CD4-positive, alpha-beta memory T cell (primary cell): ENCODE measurements around the gene PDE2A. TPM values are rescaled to one million over a fixed set of nuclear protein-coding genes. Genes with fewer than 3 reads are reported as not detected.
A peak's percentile ranks its signal among the peaks of the same experiment; 100 is the strongest.

ENCODE experiments used
- CTCF ChIA-PET: fragments of 350-600 bp; sonication (Branson Sonifier 250); formaldehyde crosslinking; loops from one replicate; lab custom pipeline; 2021; ENCODE audit warnings: inconsistent platforms; ENCODE audit not compliant: partially characterized antibody; lab: Charles Lee
- POLR2A ChIA-PET: fragments of 350-600 bp; sonication (Branson Sonifier 250); formaldehyde crosslinking; loops from one replicate; lab custom pipeline; 2021; ENCODE audit not compliant: partially characterized antibody; lab: Charles Lee
- DNase-seq, 5 donors: peaks; one replicate each; pipeline versions ENCODE4 v3.0.0 to v3.0.0-alpha.2; 2020 to 2022; ENCODE audit warnings: mixed read lengths in 1 of 5
- H3K27ac ChIP-seq: one replicate; pipeline ENCODE4 v1.7.0; 2013; ENCODE audit warnings: low read depth, low read length
- H3K27me3 ChIP-seq: 2 replicates; pipeline ENCODE4 v1.7.0; 2013; ENCODE audit warnings: mild to moderate bottlenecking, low read length, moderate library complexity; ENCODE audit not compliant: insufficient read depth
- H3K36me3 ChIP-seq: 2 replicates; pipeline ENCODE4 v1.7.0; 2013; ENCODE audit warnings: mild to moderate bottlenecking, low read length, moderate library complexity; ENCODE audit not compliant: insufficient read depth
- H3K4me1 ChIP-seq: 2 replicates; pipeline ENCODE4 v1.7.0; 2013; ENCODE audit warnings: mild to moderate bottlenecking, low read length, moderate library complexity; ENCODE audit not compliant: insufficient read depth
- H3K4me3 ChIP-seq, 2 donors: one replicate each; pipeline ENCODE4 v1.7.0; 2013; ENCODE audit warnings: low read length in 2 of 2, mild to moderate bottlenecking in 1 of 2
- H3K9me3 ChIP-seq, 2 donors: one replicate each; pipeline ENCODE4 v1.7.0; 2013; ENCODE audit warnings: low read length in 2 of 2, control low read depth in 1 of 2; ENCODE audit not compliant: control insufficient read depth in 1 of 2
- H3K27ac Mint-ChIP-seq, 7 donors: one replicate each; pipeline ENCODE4 v1.8.0; 2020 to 2021; ENCODE audit warnings: mixed read lengths in 7 of 7, mild to moderate bottlenecking in 6 of 7, inconsistent platforms in 3 of 7, moderate library complexity in 3 of 7
- H3K27me3 Mint-ChIP-seq, 2 donors: one replicate each; pipeline ENCODE4 v1.8.0; 2020 to 2021; ENCODE audit warnings: mixed read lengths in 2 of 2
- H3K36me3 Mint-ChIP-seq, 2 donors: one replicate each; pipeline ENCODE4 v1.8.0; 2020 to 2021; ENCODE audit warnings: mixed read lengths in 2 of 2, inconsistent platforms in 1 of 2, mild to moderate bottlenecking in 1 of 2
- H3K4me1 Mint-ChIP-seq, 4 donors: one replicate each; pipeline ENCODE4 v1.8.0; 2020 to 2021; ENCODE audit warnings: mixed read lengths in 4 of 4, mild to moderate bottlenecking in 1 of 4
- H3K4me3 Mint-ChIP-seq, 8 donors: one replicate each; pipeline ENCODE4 v1.8.0; 2020 to 2021; ENCODE audit warnings: mixed read lengths in 8 of 8, mild to moderate bottlenecking in 7 of 8, moderate library complexity in 6 of 8, inconsistent platforms in 3 of 8
- H3K9me3 Mint-ChIP-seq, 8 donors: one replicate each; pipeline ENCODE4 v1.8.0; 2020 to 2021; ENCODE audit warnings: mixed read lengths in 8 of 8, mild to moderate bottlenecking in 5 of 8, inconsistent platforms in 3 of 8, moderate library complexity in 1 of 8
- intact Hi-C: fragments of 100-400 bp; cut with micrococcal nuclease; formaldehyde crosslinking; loops from one replicate; pipeline ENCODE4 v1.15.1; 2023
- polyA plus RNA-seq, 2 donors: library from polyadenylated mRNA; unstranded; fragments of 300-500 nt; fragmentation: Illumina TruSeq; gene quantifications; one replicate each; pipeline ENCODE4 v1.2.3, GENCODE V29; 2021
- total RNA-seq, 2 experiments: library from RNA; stranded (reverse); gene quantifications; one replicate each; pipeline ENCODE4 v1.2.3, GENCODE V29; 2021

Gene PDE2A
- total and polyA plus RNA-seq, 4 experiments from 2014 or later, result 0.11 to 1.7 (median 0.98) TPM

- POLR2A ChIA-PET, result no interaction called here
- Mint-ChIP-seq H3K27ac (peak overlapping the region in 1 of 7 donors; percentile 52), H3K9me3 (no peaks in the 10 kb centered on the region), H3K4me3 (no peak overlapping the region), H3K36me3 (no peaks in the 10 kb centered on the region), H3K4me1 (peaks cover 0 to 9% (median 0%) of the 10 kb centered on the region in 4 donors), H3K27me3 (peaks cover 2 to 3% of the 10 kb centered on the region in 2 donors)
- H3K36me3 ChIP-seq, result no peaks in the 10 kb centered on the region
- H3K4me1 ChIP-seq, result no peaks in the 10 kb centered on the region
- CTCF ChIA-PET, result interaction anchor here (2.5 kb wide), 1 partner anchor 175 kb away, joined by 10 read pairs; no protein-coding TSS in a partner anchor
- intact Hi-C loops, result no loop called here
- H3K4me3 ChIP-seq, result no peak overlapping the region
- H3K27ac ChIP-seq, result no peak overlapping the region
- H3K27me3 ChIP-seq, result peaks cover 3% of the 10 kb centered on the region
- no peaks in the 10 kb centered on the region for H3K9me3 ChIP-seq
- DNase-seq, result no peak
These were observed 27.8 kb downstream of the PDE2A start for GRCh38 chr11:72646472-72646871.

GRCh38 chr11:72646024-72646423, 28.2 kb downstream of the PDE2A start:
- H3K36me3 ChIP-seq, result no peaks in the 10 kb centered on the region
- Mint-ChIP-seq H3K4me3 (no peak overlapping the region), H3K9me3 (no peaks in the 10 kb centered on the region), H3K4me1 (peaks cover 0 to 9% (median 0%) of the 10 kb centered on the region in 4 donors), H3K27ac (no peak overlapping the region), H3K36me3 (no peaks in the 10 kb centered on the region), H3K27me3 (peaks cover 2 to 3% of the 10 kb centered on the region in 2 donors)
- H3K27me3 ChIP-seq, result peaks cover 8% of the 10 kb centered on the region
- no peak overlapping the region for H3K4me3 ChIP-seq
- no peaks in the 10 kb centered on the region for H3K4me1 ChIP-seq
- H3K27ac ChIP-seq, result no peak overlapping the region
- ChIA-PET CTCF (interaction anchor here (2.5 to 3.0 kb wide), 2 partner anchors 59 to 175 kb away, joined by 10 to 32 read pairs; no protein-coding TSS in a partner anchor), POLR2A (no interaction called here)
- DNase-seq, result no peak
- H3K9me3 ChIP-seq, result no peaks in the 10 kb centered on the region
- intact Hi-C loops, result no loop called here

- H3K4me3 ChIP-seq, result no peak overlapping the region
- intact Hi-C loops, result loop anchor here (1.0 kb wide), 3 partner anchors 58 to 172 kb away; no protein-coding TSS in a partner anchor
- H3K36me3 ChIP-seq, result no peaks in the 10 kb centered on the region
- Mint-ChIP-seq H3K36me3 (no peaks in the 10 kb centered on the region), H3K9me3 (no peaks in the 10 kb centered on the region), H3K27ac (peak overlapping the region in 1 of 7 donors; percentile 12), H3K4me3 (peak overlapping the region; percentile 10 to 81 (median 48)), H3K27me3 (peaks cover 2 to 3% of the 10 kb centered on the region in 2 donors), H3K4me1 (peaks cover 0 to 9% (median 0%) of the 10 kb centered on the region in 4 donors)
- H3K27ac ChIP-seq, result no peak overlapping the region
- CTCF ChIA-PET, result interaction anchor here (0.9 to 3.0 kb wide), 11 partner anchors 8 to 172 kb away, joined by 3 to 32 read pairs (median 4); no protein-coding TSS in a partner anchor
- DNase-seq, result no peak
- peaks cover 11% of the 10 kb centered on the region for H3K27me3 ChIP-seq
- H3K4me1 ChIP-seq, result no peaks in the 10 kb centered on the region
- POLR2A ChIA-PET, result interaction anchor here (1.0 kb wide), 1 partner anchor 56 kb away, joined by 3 read pairs; no protein-coding TSS in a partner anchor
- H3K9me3 ChIP-seq, result no peaks in the 10 kb centered on the region
These were observed 30.7 kb downstream of the PDE2A start for GRCh38 chr11:72643547-72643946.

GRCh38 chr11:72642884-72643522, 31.2 kb downstream of the PDE2A start:
- H3K36me3 Mint-ChIP-seq, result no peaks in the 10 kb centered on the region
- Histone ChIP-seq H3K27ac (no peak overlapping the region), H3K36me3 (no peaks in the 10 kb centered on the region), H3K9me3 (no peaks in the 10 kb centered on the region), H3K4me1 (no peaks in the 10 kb centered on the region), H3K4me3 (peak overlapping the region in 1 of 2 donors; percentile 47), H3K27me3 (peaks cover 11% of the 10 kb centered on the region)
- H3K4me3 Mint-ChIP-seq, result peak overlapping the region in 5 of 8 donors; percentile 10 to 76 (median 47)
- H3K9me3 Mint-ChIP-seq, result no peaks in the 10 kb centered on the region
- intact Hi-C loops, result loop anchor here (1.0 kb wide), 3 partner anchors 58 to 172 kb away; no protein-coding TSS in a partner anchor
- CTCF ChIA-PET, result interaction anchor here (0.9 to 3.0 kb wide), 11 partner anchors 8 to 171 kb away, joined by 3 to 32 read pairs (median 4); no protein-coding TSS in a partner anchor
- POLR2A ChIA-PET, result interaction anchor here (1.0 kb wide), 1 partner anchor 55 kb away, joined by 3 read pairs; no protein-coding TSS in a partner anchor
- H3K27ac Mint-ChIP-seq, result no peak overlapping the region
- DNase-seq, result peak in 4 of 5 donors; percentile 66 to 75 (median 67)
- H3K4me1 Mint-ChIP-seq, result peaks cover 0 to 9% (median 0%) of the 10 kb centered on the region in 4 donors
- H3K27me3 Mint-ChIP-seq, result peaks cover 3% of the 10 kb centered on the region in 2 donors

GRCh38 chr11:72642043-72642883, 32.0 kb downstream of the PDE2A start:
- ChIA-PET POLR2A (interaction anchor here (1.0 kb wide), 1 partner anchor 54 kb away, joined by 3 read pairs; no protein-coding TSS in a partner anchor), CTCF (interaction anchor here (1.0 to 2.8 kb wide), 4 partner anchors 30 to 171 kb away, joined by 3 to 14 read pairs (median 3); no protein-coding TSS in a partner anchor)
- Histone ChIP-seq H3K4me3 (peak overlapping the region in 1 of 2 donors; percentile 47), H3K27me3 (peaks cover 11% of the 10 kb centered on the region), H3K9me3 (no peaks in the 10 kb centered on the region), H3K4me1 (no peaks in the 10 kb centered on the region), H3K27ac (no peak overlapping the region), H3K36me3 (no peaks in the 10 kb centered on the region)
- Mint-ChIP-seq H3K36me3 (no peaks in the 10 kb centered on the region), H3K27me3 (peaks cover 3 to 7% of the 10 kb centered on the region in 2 donors), H3K9me3 (no peaks in the 10 kb centered on the region), H3K27ac (no peak overlapping the region), H3K4me3 (peak overlapping the region; percentile 4 to 76 (median 60)), H3K4me1 (peaks cover 0 to 9% (median 0%) of the 10 kb centered on the region in 4 donors)
- DNase-seq, result peak in 2 of 5 donors; percentile 7 to 12
- intact Hi-C loops, result no loop called here

GRCh38 chr11:72641522-72642042, 32.6 kb downstream of the PDE2A start:
- no peaks in the 10 kb centered on the region for H3K4me1 ChIP-seq
- CTCF ChIA-PET, result interaction anchor here (1.1 to 2.8 kb wide), 3 partner anchors 49 to 170 kb away, joined by 3 to 14 read pairs (median 3); no protein-coding TSS in a partner anchor
- POLR2A ChIA-PET, result no interaction called here

More at GRCh38 chr11:72641522-72642042, 32.6 kb downstream of the PDE2A start:
- Histone ChIP-seq H3K9me3 (no peaks in the 10 kb centered on the region), H3K4me3 (no peak overlapping the region), H3K27ac (no peak overlapping the region), H3K27me3 (peaks cover 11% of the 10 kb centered on the region), H3K36me3 (no peaks in the 10 kb centered on the region)
- H3K36me3 Mint-ChIP-seq, result no peaks in the 10 kb centered on the region
- no peak overlapping the region for H3K27ac Mint-ChIP-seq
- H3K27me3 Mint-ChIP-seq, result peaks cover 7 to 12% of the 10 kb centered on the region in 2 donors
- peaks cover 0 to 9% (median 0%) of the 10 kb centered on the region in 4 donors for H3K4me1 Mint-ChIP-seq
- DNase-seq, result no peak
- peak overlapping the region in 1 of 8 donors; percentile 12 for H3K4me3 Mint-ChIP-seq
- intact Hi-C loops, result no loop called here
- no peaks in the 10 kb centered on the region for H3K9me3 Mint-ChIP-seq
